ENCODE results near the gene PIGU.

DNA sequence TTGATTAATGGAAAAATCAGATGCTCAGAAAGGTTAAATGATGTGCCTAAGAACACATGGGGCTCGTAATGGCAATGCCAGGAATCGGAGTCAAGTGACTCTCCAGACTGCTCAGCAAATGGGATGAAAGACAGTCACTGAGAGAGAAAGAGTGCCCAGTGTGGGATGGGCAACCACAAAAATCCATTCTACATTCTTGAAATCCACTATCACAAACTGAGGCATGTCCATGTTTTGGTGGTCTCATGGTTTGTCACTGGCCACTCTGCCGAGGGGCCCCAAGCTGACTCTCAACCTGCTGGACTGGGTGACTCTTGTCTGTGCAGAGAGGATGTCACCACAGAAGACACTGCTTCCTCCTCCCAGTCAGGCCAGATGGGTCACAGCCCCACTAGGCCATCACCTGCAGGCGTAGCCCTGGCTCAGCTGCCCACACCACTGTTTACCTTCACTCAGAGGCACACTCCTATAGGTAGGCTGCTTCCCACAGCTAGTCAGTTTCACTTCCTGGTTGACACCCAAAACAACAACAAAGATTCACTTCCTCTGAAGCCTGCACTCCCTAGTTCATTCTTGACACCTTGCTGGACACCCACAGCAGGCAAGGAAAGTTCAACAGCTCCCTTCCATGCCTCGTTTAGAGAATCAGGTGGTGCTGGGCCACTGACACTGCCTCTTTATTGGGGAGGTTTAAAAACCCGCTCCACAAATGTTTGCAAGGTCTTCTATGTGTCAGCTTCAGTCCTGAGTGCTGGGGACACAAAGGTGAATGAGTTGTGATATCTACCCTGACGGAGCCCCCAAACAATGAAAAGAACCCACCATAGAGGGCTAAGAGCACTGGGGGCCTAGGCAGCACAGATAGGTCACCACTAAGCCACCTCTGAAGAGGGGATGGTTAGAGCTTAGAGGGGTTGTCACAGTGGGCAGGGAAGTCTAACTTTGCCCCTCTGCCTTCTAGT lies 96.6 kb downstream of the PIGU start:
- TF ChIP-seq, protein P1, sequence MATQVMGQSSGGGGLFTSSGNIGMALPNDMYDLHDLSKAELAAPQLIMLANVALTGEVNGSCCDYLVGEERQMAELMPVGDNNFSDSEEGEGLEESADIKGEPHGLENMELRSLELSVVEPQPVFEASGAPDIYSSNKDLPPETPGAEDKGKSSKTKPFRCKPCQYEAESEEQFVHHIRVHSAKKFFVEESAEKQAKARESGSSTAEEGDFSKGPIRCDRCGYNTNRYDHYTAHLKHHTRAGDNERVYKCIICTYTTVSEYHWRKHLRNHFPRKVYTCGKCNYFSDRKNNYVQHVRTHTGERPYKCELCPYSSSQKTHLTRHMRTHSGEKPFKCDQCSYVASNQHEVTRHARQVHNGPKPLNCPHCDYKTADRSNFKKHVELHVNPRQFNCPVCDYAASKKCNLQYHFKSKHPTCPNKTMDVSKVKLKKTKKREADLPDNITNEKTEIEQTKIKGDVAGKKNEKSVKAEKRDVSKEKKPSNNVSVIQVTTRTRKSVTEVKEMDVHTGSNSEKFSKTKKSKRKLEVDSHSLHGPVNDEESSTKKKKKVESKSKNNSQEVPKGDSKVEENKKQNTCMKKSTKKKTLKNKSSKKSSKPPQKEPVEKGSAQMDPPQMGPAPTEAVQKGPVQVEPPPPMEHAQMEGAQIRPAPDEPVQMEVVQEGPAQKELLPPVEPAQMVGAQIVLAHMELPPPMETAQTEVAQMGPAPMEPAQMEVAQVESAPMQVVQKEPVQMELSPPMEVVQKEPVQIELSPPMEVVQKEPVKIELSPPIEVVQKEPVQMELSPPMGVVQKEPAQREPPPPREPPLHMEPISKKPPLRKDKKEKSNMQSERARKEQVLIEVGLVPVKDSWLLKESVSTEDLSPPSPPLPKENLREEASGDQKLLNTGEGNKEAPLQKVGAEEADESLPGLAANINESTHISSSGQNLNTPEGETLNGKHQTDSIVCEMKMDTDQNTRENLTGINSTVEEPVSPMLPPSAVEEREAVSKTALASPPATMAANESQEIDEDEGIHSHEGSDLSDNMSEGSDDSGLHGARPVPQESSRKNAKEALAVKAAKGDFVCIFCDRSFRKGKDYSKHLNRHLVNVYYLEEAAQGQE (IDR thresholded peaks at IDR 0.05; ENCODE audit: insufficient read depth in 1 of 2, low read depth in 2 of 2, low read length in 2 of 2): no peak
- TF ChIP-seq POLR2AphosphoS5 (IDR thresholded peaks at IDR 0.05; ENCODE audit: low read depth, low read length): no peak
- no peak for TF ChIP-seq FOXP2 (optimal IDR thresholded peaks at IDR 0.05; ENCODE audit: borderline replicate concordance, extremely low read depth, extremely low read length, insufficient read depth)
- no peak for TF ChIP-seq TAF1 (IDR thresholded peaks at IDR 0.05; ENCODE audit: borderline replicate concordance, insufficient read depth, low read length)

Measured in PFSK-1 (cell line).